Epithelial cell of proximal tubule (primary cell): ENCODE measurements around the gene DISC1. TPM values are rescaled to one million over a fixed set of nuclear protein-coding genes. Genes with fewer than 3 reads are reported as not detected.

ENCODE experiments used
- DNase-seq: peaks from one replicate; pipeline ENCODE4 v3.0.0-alpha.2; 2011; ENCODE audit warnings: low read depth
- H3K4me3 ChIP-seq: 2 replicates; pipeline ENCODE4 v1.5.1; 2011; ENCODE audit warnings: low read depth, mild to moderate bottlenecking, low read length
- CTCF ChIP-seq: conservative IDR thresholded peaks from 2 replicates; pipeline ENCODE4 v1.5.1; 2012; ENCODE audit warnings: low read depth, mild to moderate bottlenecking, low read length
- total RNA-seq: library from RNA; depleted of rRNA; stranded (reverse); fragments of >200 nt; gene quantifications from 2 replicates; pipeline ENCODE4 v1.2.3, GENCODE V29; 2015

DISC1 gene
- total RNA-seq, 1 donor from 2014 or later, result 3.1 TPM

DNA sequence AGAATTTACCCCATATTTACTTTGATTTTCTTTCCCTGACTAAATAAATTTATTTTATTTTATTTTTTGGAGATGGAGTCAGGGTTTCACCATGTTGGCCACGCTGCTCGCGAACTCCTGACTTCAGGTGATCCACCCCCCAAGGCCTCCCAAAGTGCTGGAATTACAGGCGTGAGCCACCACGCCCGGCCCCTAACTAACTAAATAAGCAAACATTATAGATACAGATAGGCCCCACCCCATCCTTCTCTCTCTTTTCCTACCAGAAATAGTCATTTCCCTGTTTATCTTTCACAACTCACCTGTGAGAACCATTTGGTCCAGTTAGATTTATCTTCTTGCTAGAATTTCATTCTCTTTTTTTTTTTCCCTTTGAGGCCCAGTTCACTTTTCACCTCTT lies 167.3 kb downstream of the DISC1 start:
- TF ChIP-seq CTCF, result no peak
- no peak for DNase-seq
- no peak overlapping the region for H3K4me3 ChIP-seq

DNA sequence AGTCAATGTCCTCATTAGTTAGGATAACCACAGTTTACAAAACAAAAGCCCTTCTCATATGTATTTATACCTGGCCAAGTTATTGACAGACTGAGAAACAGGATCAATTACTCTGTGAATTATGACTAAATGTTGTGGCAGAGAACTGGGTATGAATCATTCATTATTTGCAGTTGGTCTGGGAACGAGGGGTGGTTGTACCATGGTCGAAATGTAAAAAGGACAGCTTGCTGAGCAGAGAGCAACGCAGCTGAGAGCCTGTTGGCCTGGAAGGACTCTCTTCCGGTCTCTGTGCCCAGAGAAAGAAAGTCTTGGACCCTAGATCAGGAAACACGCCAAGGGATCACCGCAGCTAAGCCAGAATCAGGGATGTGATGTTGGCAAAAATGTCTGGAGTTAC lies 169.6 kb downstream of the DISC1 start:
- H3K4me3 ChIP-seq, result no peak overlapping the region
- no peak for TF ChIP-seq CTCF
- no peak for DNase-seq

DNA sequence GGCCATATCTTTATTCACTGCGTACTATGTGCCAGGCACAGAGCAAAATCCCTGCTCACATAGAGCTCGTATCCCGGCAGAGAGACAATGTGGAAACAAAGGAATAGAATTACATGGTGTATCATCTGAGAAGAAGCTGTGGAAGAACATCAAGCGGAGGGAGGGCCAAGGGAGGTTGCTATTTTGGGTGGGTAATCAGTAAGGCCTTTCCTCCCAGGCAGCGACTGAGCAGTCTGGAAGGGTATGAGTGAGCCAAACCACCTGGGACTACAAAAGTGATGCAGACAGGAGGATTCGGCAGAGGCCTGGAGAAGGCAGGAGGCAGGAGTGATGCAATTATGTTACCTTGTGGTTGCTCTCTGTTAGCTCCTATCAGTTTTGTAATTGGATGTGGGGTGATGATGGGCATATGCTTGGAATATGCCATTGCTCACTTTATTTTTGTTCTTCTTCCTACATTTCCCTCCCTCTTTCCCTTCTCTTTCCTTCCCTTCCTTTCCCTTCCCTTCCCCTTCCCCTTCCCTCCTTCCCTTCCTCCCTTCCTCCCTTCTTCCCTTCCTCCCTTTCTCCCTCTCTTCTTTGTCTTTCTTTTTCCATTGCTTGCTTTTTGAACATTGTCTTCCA lies 172.9 kb downstream of the DISC1 start:
- no peak overlapping the region for H3K4me3 ChIP-seq
- no peak for DNase-seq
- no peak for TF ChIP-seq CTCF

DNA sequence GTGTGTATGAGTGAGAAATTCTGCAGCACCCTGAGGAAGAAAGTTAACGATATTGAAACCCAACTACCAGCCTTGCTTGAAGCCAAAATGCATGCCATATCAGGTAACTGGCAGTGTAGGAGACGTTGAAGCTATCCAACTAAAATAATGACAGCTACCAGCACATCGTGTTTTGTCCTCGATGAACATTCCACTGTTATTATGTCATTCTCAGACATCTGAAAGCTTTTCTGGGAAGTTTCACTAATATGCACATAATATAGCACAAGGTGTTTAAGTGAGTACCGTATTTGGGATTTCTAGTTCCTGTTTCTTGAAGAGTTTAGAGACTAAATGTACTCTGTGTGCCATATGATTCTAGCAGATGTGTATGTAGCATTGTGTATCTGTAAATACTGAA lies 173.5 kb downstream of the DISC1 start:
- TF ChIP-seq CTCF, result no peak
- no peak overlapping the region for H3K4me3 ChIP-seq
- DNase-seq, result no peak

- no peak for DNase-seq
- no peak overlapping the region for H3K4me3 ChIP-seq
- TF ChIP-seq CTCF, result no peak
Observed at GRCh38 chr1:231801042-231801585, 174.5 kb downstream of the DISC1 start.

- no peak for DNase-seq
- H3K4me3 ChIP-seq, result no peak overlapping the region
- no peak for TF ChIP-seq CTCF
Observed at GRCh38 chr1:231803353-231803752, 176.8 kb downstream of the DISC1 start.
